GM18951 (cell line): ENCODE measurements around the gene RASGRP2.

ENCODE experiments used
- POLR2A ChIP-seq: IDR thresholded peaks from 4 replicates; pipeline ENCODE4 v1.6.1; 2011; ENCODE audit warnings: mild to moderate bottlenecking; ENCODE audit not compliant: insufficient read length, insufficient read depth; ENCODE audit errors: extremely low read depth
- in situ Hi-C: fragments of 300-500 bp; cut with MboI; formaldehyde crosslinking; loops from one replicate; pipeline ENCODE4 v1.12.0; 2022; ENCODE audit warnings: low sequenced_read_pairs, mixed read lengths, inconsistent platforms; ENCODE audit not compliant: unreplicated experiment

RASGRP2 gene

DNA sequence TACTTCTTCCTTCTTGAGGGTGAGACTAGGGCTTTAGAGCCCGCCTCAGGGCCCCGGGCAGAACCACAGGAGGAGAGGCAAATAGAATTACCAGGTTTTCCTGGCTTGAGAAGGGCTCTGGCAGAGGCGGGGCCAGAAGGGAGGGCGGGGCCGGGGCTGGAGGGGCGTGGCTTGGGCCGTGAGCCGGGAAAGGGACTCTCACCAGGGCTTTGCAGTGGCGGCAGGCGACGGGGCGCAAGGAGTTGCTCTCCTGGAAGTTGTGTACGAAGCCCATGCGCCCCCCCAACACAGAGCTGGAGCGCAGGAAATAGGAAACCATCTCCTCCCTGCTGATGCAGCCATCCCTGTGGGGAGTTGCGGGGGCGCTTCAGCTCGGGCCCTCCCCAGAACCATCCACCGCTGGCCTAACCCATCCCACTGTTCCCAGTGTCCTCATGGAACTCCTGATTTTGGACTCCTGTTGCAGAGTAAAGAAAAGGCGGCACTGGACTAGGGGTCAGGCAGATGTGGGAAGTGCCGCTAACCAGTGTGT lies 14.0 kb downstream of the RASGRP2 start:
- in situ Hi-C loops = no loop called here
- no peak for TF ChIP-seq POLR2A

DNA sequence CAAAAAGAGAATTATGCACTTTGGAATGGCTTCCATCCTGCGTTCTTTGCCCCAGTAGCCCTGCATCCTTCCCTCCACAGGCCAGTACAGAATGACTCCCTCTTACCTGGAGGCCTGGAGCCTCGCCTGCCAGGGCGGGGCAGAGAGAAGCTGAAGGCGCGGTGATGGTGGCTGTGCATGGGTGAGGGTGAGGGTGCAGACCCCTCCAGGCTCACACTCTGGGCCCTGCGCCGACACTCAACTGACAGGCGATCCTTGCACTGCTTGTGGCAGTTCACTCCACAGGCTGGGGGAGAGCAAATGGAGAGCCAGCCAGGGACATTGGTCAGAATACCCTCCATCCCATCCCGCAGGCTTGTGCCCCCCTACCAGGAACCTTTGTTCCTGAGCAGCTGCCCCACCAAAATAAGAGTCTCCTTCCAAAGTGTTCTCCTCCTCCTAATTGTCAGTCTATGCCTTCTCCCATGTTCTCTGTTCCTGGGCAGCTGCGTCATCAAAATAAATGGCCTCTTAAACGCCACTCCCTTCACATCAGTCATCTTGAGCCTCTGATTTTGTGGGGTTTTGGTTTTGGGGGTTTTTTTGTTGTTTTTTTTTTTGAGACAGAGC lies 15.1 kb downstream of the RASGRP2 start:
- no peak for TF ChIP-seq POLR2A

DNA sequence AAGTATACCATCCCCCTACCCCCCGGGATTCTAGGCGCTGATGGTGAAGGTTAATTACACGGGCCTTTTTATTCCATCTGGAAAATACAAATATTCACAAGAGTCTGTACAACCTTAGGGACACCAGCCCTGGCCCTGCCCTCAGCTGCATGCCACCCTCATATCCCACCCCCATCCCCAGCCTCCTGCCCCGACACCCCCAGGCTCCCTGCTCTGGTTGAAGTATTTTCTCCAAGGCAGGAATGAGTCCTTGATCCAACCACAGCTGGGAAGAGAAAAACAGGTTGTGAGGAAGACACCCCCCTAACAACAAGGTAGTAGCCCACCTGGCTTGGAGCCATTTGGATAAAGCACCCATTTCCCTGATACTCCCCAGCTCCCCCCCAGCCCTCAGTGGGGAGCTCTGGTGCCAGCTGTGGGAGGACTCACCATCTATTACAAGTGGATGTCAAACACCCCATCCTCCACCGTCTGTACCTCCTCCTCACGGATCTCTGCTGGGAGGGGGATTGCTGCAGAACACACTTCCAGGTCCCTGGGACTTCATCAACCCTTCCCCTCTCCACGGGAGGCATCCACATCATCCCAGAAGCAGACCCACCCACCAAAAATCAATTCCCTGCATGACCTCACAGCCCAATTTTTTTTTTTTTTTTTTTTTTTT lies 16.9 kb downstream of the RASGRP2 start:
- TF ChIP-seq POLR2A = no peak
- in situ Hi-C loops = no loop called here

More for the DNA sequence above, 15.1 kb downstream of the RASGRP2 start:
- in situ Hi-C loops = no loop called here

DNA sequence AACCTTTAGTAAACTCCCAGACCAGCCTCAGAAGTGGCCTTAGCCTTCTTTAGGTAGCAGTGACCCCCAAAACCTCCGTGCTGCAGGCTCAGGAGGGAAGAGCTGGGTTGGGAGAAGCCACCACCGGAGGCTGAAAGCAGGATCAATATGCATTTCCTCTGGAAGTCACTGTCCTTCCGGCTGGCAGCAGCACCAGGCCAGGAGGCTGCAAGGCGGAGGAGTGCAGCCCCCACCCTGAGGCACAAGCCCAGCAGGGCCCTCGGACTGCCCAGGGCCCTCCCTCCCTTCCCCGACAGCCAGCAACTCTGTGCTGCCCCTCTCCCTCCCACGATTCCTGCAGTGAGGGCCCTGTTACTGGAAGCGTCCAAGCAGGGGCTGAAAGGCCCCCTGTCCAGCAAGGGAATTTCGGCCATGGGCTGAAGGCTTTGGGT lies 17.7 kb downstream of the RASGRP2 start:
- in situ Hi-C loops = no loop called here
- no peak for TF ChIP-seq POLR2A

DNA sequence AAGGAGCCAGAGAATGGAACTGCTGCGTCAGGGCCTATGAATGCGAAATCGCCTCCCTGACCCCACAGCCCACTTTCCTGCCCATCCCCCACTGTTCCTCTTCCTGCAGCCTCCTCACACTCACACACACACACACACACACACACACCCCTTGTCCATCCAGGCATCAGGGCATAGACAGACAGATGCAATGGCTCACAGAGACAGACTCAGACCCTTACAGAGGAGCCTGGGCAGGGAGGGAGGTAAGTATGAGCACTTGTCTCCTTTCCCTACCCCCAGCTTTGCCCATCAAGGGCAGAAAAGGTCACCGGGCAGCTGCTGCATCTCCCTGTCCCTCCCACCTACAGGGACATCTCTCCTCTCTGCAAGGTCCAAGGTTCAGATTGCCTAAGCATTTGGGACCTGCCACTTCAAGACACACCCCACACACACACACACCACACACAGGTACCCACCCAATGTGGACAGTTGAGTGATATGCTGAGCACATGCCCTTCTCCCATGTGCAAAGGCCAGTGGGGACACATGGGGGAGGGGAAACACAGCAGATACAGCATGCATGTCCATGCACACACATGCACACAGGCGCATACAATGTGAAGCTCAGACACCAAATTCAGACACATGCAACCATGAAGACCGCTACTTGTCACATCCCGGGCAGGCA lies 18.9 kb downstream of the RASGRP2 start:
- in situ Hi-C loops = no loop called here
- TF ChIP-seq POLR2A = no peak

DNA sequence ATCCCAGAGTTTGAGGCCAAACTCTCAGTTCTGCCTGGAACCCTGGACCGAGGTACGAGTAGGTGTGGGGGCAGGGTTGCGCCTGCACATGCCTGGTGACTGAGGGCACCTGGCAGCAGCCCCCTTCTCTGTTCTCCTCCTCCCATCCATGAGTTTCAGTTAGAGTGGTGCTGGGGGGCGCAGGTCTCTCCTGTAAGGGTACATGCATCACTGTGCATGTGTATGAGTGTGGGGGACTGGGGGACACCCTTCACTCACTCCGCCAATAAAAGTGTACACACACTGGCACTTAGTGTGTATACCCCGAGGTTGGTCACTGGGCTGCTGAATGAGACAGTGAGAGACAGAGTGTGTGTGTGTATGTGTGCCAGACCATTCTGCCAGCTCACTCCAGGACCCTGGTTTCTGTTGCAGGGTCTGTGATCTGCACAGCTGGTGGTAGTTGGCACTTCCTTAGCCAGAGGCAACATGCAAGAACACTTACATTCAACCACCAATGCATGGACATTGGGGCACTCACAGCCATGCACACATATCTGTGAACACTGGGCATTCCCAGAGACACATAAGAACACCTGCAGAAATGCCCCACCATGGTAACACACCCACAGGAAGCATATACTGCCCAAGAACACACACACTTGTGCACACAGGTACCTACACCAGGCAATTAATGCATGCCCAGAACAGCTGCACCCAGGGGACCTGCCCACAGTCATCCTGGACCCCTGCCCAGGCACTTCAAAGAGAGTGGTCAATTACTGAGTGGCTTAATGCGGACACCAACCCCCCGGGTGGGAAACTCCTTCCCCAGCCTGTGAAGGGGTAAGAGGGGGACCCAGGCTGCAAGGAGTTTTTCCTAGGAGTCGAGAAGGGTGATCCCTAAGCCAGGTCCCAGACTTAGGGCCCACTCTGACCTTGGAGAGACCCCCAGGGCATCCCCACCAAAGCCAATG lies 19.8 kb downstream of the RASGRP2 start:
- TF ChIP-seq POLR2A = no peak
- in situ Hi-C loops = no loop called here

DNA sequence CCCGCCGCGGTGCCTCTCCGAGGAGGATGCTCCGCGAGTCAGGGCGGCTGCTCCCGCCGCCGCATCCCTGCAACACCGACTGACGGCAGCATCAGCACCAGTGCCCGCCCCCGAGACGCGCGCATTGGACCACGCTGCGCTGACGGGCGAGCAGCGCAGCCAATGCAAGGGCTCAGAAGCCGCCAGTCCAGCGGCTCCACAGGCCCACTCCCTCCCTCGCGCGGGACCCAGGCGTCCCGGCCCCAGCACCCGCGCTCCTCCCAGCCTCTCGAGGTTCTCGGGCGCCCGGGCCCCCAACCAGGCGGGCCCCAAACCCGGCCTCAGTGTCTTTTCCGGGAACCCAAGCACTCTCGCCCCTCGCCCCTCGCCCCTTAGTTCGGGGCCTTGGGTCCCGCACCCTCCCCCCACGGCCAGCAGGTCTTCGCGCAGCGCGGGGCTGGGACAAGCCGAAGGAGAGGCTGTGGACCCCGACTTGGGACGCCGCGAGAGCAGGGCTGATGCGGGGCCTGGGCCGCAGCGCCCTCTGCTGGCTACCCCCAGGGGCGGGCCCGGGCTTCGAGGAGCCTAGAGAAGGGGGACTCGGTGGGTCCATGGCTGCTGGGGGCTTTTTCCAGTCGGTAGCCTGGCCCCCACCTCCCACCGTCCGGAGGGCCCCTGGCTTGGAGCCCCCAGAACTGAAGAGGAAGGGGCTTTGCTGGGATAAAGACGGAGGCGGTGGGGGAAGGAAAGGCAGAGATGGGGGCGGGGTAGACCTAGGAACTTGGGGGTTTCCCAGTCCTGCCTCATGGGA lies 20.6 kb downstream of the RASGRP2 start, which contains the start of gene NRXN2:
TSS of gene NRXN2 (minus strand) at position 81 of the 790 bp plus-strand sequence. CDS start 9,498 bp downstream, outside the sequence.
- in situ Hi-C loops = no loop called here

DNA sequence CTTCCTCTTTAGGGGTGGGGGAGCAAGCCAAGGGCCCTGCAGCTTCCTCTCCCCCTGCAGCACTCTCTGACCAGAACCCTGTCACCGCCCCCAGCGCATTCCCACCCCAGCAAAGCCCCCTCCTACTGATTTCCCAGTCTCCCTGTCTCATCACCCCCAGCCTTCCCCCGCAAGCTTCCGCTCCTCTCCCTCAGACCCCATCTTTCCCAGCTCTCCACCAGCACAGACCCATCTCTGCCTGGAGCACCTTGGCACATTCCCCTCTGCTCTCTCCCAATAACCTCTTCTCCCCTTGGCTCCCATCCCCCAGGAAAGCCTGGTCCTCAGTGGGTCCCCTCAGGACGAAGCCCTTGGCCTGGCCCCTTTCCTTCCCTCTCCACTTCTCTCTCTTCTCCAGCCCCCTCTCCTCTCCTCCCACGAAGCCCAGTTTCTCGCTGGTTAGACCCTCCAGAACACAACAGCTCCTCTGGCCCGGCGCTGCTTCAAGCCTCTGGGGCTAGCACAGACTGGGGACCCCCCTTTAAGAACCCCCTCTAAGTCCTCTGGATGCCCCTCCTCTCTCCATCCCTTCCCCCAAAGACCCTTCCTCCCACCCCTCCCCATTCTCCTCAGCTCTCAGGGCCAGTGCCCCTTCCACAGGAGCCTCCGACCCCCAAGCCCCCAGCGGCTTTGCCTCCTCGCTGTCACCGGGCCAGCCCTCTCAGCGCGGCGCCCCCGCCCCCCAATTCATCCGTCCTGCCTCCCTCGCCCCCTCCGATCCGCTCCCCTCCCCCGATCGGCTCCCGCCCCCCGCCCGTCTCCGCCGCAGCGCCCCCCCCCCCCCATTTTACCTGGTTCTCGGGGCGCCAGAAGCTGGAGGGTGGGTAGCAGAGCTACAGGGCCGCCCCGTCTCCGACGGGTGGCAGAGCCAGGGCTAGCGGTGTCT lies 21.5 kb downstream of the RASGRP2 start:
- in situ Hi-C loops = no loop called here
- no peak for TF ChIP-seq POLR2A

More for the DNA sequence above, 20.6 kb downstream of the RASGRP2 start, which contains the start of gene NRXN2:
- TF ChIP-seq POLR2A = peak; percentile 41

DNA sequence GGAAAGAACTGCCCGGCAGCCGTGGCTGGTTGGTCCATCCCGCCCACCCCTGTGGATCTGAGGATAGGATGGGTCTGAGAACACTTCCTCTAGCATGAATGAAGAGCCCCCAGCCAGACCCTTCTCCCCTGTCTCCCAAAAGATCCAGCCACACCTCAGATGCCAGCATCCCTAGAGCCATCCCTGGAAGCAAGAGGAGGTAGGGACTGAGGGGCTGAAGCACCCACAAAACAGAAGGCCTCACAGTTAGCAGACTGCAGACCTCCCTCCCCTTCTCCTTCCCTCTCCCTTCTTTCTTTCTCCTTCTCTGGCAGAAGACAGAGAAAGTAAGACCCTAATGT lies 22.6 kb downstream of the RASGRP2 start:
- no peak for TF ChIP-seq POLR2A
- in situ Hi-C loops = no loop called here

DNA sequence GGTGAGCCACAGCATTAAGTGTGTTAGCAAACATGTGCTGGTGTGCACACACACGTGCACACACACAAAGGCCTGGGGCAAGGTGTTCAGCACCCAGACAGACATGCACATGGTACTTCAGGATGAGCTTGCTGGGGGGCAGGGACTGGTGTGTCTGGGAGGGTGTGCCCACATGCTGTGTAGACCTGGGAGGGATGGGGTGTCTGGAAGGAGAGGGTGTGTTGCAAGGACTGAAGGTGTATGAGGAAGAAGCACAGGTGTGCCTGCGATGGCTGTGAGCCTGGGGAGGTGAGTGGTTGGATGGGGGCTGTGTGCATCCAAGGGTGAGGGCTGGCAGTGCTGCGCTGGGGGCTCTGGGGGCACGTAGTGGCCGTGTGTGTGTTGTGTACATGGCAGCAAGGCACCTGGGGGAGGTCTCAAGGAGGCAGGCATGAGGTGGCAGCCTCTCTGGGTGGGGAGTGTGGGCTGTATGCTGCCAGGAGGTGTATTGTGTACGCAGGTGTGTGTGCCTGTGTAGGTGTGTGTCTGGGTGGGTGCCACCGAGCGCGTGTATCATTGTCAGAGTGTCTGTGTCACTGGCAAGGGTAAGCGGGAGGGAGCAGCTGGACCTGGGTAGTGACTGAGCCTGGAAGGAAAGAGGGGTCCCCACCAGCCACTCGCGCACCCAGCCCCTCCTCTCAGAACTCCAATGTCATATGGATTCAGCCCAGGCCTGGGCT lies 23.1 kb downstream of the RASGRP2 start:
- in situ Hi-C loops = no loop called here
- no peak for TF ChIP-seq POLR2A
